ENCODE results near the gene TESMIN. TPM values are rescaled to one million over a fixed set of nuclear protein-coding genes. Genes with fewer than 3 reads are reported as not detected.

Gene TESMIN
- total RNA-seq, 1 experiment from 2014 or later, result 45.2 TPM

DNA sequence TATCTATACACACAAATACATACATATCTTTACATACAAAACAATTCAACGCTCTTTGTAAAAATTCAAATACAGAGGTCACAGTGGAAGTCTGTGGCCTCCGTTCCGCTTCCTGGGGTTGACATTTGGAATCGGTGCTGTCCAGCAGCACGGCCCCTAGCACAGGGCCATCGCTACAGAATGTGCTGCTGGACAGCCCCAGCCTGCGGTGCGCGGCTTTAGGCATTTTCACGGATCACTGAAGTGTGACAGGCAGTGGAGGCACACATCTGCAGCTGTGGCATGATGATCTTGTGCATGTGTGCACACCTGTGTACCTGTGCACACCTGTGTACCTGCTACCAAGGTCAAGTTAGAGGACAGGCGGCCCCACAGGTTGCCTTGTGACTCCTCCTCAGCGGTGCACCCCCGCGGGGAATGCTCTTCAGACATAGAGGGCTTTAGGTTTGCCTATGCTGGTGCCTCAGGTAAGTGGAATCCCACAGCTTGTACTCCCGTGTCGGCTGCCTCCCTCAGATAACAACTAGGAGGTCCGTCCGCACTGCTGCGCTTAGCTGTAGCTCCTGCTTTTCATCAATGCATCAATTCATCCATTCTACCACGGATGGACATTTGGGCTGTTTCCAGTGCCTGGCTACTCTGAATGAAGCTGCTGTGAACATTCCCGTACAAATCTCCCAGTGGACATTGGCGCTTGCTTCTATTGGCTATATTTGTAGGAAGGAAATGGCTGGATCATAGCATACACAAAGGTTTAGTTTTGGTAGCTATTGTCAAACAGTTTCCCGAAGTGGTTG, 37.1 kb downstream of the TESMIN start:
- no peak for DNase-seq
- Mint-ChIP-seq H3K27me3 (ENCODE audit: low read depth) (no peaks in the 10 kb centered on the region; the same call in 1 of the 2 replicates), H3K36me3 (ENCODE audit: insufficient read depth in 1 of 3, low read depth in 3 of 3) (no peaks in the 10 kb centered on the region), H3K4me3 (no peak overlapping the region), H3K4me1 (peaks cover 24% of the 10 kb centered on the region in 2 experiments), H3K9me3 (no peaks in the 10 kb centered on the region; a peak in 3 of 5 replicates), H3K27ac (no peak overlapping the region)
- no peak overlapping the region for H4K8ac ChIP-seq (replicated peaks; ENCODE audit: insufficient read length, low read depth, low read length)
- H4K91ac ChIP-seq (ENCODE audit: insufficient read length, low read depth, low read length), result no peak overlapping the region
- no peaks in the 10 kb centered on the region for H3K27me3 ChIP-seq (ENCODE audit: insufficient read depth, low read length)
- no peak overlapping the region for H3K56ac ChIP-seq (ENCODE audit: insufficient read length, low read depth, low read length)
- H2AFZ ChIP-seq (ENCODE audit: low read length), result no peak overlapping the region
- no peak overlapping the region for H2AK5ac ChIP-seq (ENCODE audit: insufficient read length, low read length)
- H2BK120ac ChIP-seq (ENCODE audit: low read depth, low read length, poor library complexity, severe bottlenecking), result no peak overlapping the region
- H3K27ac ChIP-seq (ENCODE audit: insufficient read length, low read depth, low read length), result no peak overlapping the region
- no peak overlapping the region for H4K5ac ChIP-seq (ENCODE audit: insufficient read length, low read depth, low read length)
- H3K4me2 ChIP-seq (ENCODE audit: insufficient read depth, insufficient read length, low read length), result no peak overlapping the region
- H3K23me2 ChIP-seq (ENCODE audit: insufficient read length, low read depth, low read length, poor library complexity, severe bottlenecking), result no peaks in the 10 kb centered on the region
- no peaks in the 10 kb centered on the region for H3K4me1 ChIP-seq (ENCODE audit: insufficient read depth, low read length)
- H3K4ac ChIP-seq (ENCODE audit: low read depth, low read length), result no peak overlapping the region
- no peak overlapping the region for H3K18ac ChIP-seq (ENCODE audit: insufficient read length, low read depth, low read length)
- no peak overlapping the region for H3T11ph ChIP-seq (ENCODE audit: low read length)
- H2BK12ac ChIP-seq (ENCODE audit: insufficient read length, low read depth, low read length), result no peak overlapping the region
- H3K9me3 ChIP-seq (ENCODE audit: control insufficient read depth, low read depth, low read length), result no peaks in the 10 kb centered on the region
- H3K79me2 ChIP-seq (ENCODE audit: insufficient read depth, low read length), result no peaks in the 10 kb centered on the region
- no peak overlapping the region for H2BK5ac ChIP-seq (ENCODE audit: insufficient read length, low read length)
- H3K14ac ChIP-seq (ENCODE audit: insufficient read depth, low read length), result no peak overlapping the region
- H2BK15ac ChIP-seq (ENCODE audit: low read depth, low read length), result no peak overlapping the region
- WGBS (ENCODE audit: extremely low coverage, insufficient read length, low lambda C conversion rate), result 100% methylated on average over 1 of the region's 23 CpGs
- H2BK20ac ChIP-seq (ENCODE audit: low read depth, low read length, poor library complexity, severe bottlenecking), result no peak overlapping the region
- H3K79me1 ChIP-seq (ENCODE audit: insufficient read depth, low read depth, low read length, poor library complexity, severe bottlenecking), result no peaks in the 10 kb centered on the region
- TF ChIP-seq, protein P1, sequence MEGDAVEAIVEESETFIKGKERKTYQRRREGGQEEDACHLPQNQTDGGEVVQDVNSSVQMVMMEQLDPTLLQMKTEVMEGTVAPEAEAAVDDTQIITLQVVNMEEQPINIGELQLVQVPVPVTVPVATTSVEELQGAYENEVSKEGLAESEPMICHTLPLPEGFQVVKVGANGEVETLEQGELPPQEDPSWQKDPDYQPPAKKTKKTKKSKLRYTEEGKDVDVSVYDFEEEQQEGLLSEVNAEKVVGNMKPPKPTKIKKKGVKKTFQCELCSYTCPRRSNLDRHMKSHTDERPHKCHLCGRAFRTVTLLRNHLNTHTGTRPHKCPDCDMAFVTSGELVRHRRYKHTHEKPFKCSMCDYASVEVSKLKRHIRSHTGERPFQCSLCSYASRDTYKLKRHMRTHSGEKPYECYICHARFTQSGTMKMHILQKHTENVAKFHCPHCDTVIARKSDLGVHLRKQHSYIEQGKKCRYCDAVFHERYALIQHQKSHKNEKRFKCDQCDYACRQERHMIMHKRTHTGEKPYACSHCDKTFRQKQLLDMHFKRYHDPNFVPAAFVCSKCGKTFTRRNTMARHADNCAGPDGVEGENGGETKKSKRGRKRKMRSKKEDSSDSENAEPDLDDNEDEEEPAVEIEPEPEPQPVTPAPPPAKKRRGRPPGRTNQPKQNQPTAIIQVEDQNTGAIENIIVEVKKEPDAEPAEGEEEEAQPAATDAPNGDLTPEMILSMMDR (conservative IDR thresholded peaks at IDR 0.05), result no peak
- H3K9ac ChIP-seq (ENCODE audit: extremely low read depth, insufficient read length, low read length), result no peak overlapping the region
- no peaks in the 10 kb centered on the region for H4K20me1 ChIP-seq (ENCODE audit: control insufficient read depth, insufficient read depth, insufficient read length)
- no peak overlapping the region for H3K23ac ChIP-seq (ENCODE audit: insufficient read length, low read depth, low read length)
